ENCODE results near the gene MDGA2. TPM values are rescaled to one million over a fixed set of nuclear protein-coding genes. Genes with fewer than 3 reads are reported as not detected.

The MDGA2 gene
- total and polyA plus RNA-seq, 2 experiments from 2014 or later = 0.33 to 0.46 TPM

- H3K27me3 ChIP-seq = no peaks in the 10 kb centered on the region
- no peaks in the 10 kb centered on the region for H3K9me3 ChIP-seq (ENCODE audit: low read depth)
- no peak overlapping the region for H3K4me3 ChIP-seq
- TF ChIP-seq CTCF (IDR thresholded peaks at IDR 0.05; ENCODE audit: low read depth, low read length) = no peak
- peak overlapping the region; percentile 20 for H3K27ac ChIP-seq
- peaks cover 14% of the 10 kb centered on the region for H3K4me1 ChIP-seq (ENCODE audit: low read depth)
- no peaks in the 10 kb centered on the region for H3K36me3 ChIP-seq
- peak in 1 of 2 donors; percentile 28 for DNase-seq (ENCODE audit: low read depth in 1 of 2, low spot score in 1 of 2)
These were observed 662.7 kb downstream of the MDGA2 start for GRCh38 chr14:47012533-47013280.

DNA sequence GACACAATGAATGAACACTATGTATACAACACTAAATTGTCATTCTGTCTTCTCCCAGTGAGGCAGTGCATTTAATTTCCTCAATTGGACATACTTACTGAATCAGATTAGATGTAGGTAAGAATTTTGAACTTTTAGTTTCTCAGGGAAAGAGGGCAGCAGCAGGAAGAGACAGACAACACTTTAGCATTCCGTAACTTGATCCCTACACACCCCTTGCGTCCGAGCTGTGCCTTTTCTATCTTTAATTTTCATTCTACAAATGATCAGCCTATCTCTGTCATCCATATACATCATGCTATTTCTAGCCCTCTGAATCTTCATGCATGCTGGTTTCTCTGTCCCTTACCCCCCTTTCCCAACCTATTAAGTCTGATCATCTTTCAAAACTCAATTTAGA, 665.8 kb downstream of the MDGA2 start:
- TF ChIP-seq CTCF (IDR thresholded peaks at IDR 0.05; ENCODE audit: low read depth, low read length) = no peak
- H3K27me3 ChIP-seq = no peaks in the 10 kb centered on the region
- H3K4me3 ChIP-seq = no peak overlapping the region
- DNase-seq (ENCODE audit: low read depth in 1 of 2, low spot score in 1 of 2) = peak in 1 of 2 donors; percentile 3
- H3K27ac ChIP-seq = no peak overlapping the region
- peaks cover 14% of the 10 kb centered on the region for H3K4me1 ChIP-seq (ENCODE audit: low read depth)
- no peaks in the 10 kb centered on the region for H3K36me3 ChIP-seq
- no peaks in the 10 kb centered on the region for H3K9me3 ChIP-seq (ENCODE audit: low read depth)

DNA sequence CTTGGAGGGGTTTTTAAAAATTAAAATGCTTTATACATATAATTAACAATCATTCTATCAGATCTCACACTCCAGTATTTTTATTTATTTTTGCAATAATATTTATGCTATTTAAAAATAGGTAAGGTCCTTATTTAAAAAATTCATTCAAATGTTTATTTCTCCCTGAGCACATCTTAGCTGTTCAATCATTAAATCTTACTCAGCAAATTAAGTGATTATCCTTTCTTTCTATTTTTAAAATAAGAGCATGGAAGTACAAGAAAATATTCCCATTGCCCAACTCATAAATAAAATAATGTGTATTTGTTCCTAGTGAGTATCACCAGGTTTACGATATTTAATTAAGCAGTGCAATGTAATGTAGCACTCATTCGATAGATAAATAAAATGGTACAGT, 666.7 kb downstream of the MDGA2 start:
- H3K9me3 ChIP-seq (ENCODE audit: low read depth) = no peaks in the 10 kb centered on the region
- peaks cover 14% of the 10 kb centered on the region for H3K4me1 ChIP-seq (ENCODE audit: low read depth)
- DNase-seq (ENCODE audit: low read depth in 1 of 2, low spot score in 1 of 2) = no peak
- H3K27ac ChIP-seq = no peak overlapping the region
- no peak for TF ChIP-seq CTCF (IDR thresholded peaks at IDR 0.05; ENCODE audit: low read depth, low read length)
- no peaks in the 10 kb centered on the region for H3K27me3 ChIP-seq
- no peaks in the 10 kb centered on the region for H3K36me3 ChIP-seq
- H3K4me3 ChIP-seq = no peak overlapping the region

- Histone ChIP-seq H3K36me3 (no peaks in the 10 kb centered on the region), H3K4me1 (ENCODE audit: low read depth) (no peaks in the 10 kb centered on the region), H3K4me3 (no peak overlapping the region), H3K9me3 (ENCODE audit: low read depth) (no peaks in the 10 kb centered on the region), H3K27me3 (no peaks in the 10 kb centered on the region), H3K27ac (no peak overlapping the region)
- TF ChIP-seq CTCF (IDR thresholded peaks at IDR 0.05; ENCODE audit: low read depth, low read length) = no peak
- DNase-seq (ENCODE audit: low read depth in 1 of 2, low spot score in 1 of 2) = no peak
These were observed 675.7 kb downstream of the MDGA2 start for GRCh38 chr14:46999661-47000060.

GRCh38 chr14:46989566-46989965, 685.8 kb downstream of the MDGA2 start:
- H3K9me3 ChIP-seq (ENCODE audit: low read depth) = no peaks in the 10 kb centered on the region
- DNase-seq (ENCODE audit: low read depth in 1 of 2, low spot score in 1 of 2) = no peak
- H3K4me3 ChIP-seq = no peak overlapping the region
- no peak for TF ChIP-seq CTCF (IDR thresholded peaks at IDR 0.05; ENCODE audit: low read depth, low read length)
- H3K4me1 ChIP-seq (ENCODE audit: low read depth) = no peaks in the 10 kb centered on the region
- H3K27ac ChIP-seq = no peak overlapping the region
- H3K36me3 ChIP-seq = no peaks in the 10 kb centered on the region
- no peaks in the 10 kb centered on the region for H3K27me3 ChIP-seq

Measured in cardiac muscle cell (in vitro differentiated cells and primary cell).